ENCODE measurements around the gene GOLIM4. TPM values are rescaled to one million over a fixed set of nuclear protein-coding genes. Genes with fewer than 3 reads are reported as not detected.

GOLIM4 gene
- total and polyA plus RNA-seq, 4 donors: 17.9 to 47.9 (median 32.7) TPM

- Histone ChIP-seq H3K9ac (ENCODE audit: low read depth in 1 of 2, low read length in 2 of 2) (no peak overlapping the region), H3K27me3 (ENCODE audit: control insufficient read depth in 4 of 4, insufficient read depth in 4 of 4, low read length in 3 of 4) (no peaks in the 10 kb centered on the region), H3K4me3 (ENCODE audit: low read depth in 1 of 3, low read length in 3 of 3) (no peak overlapping the region), H3K27ac (ENCODE audit: low read depth in 1 of 2, low read length in 2 of 2) (no peak overlapping the region), H3K36me3 (ENCODE audit: control insufficient read depth in 4 of 4, insufficient read depth in 3 of 4, low read depth in 1 of 4, low read length in 3 of 4) (no peaks in the 10 kb centered on the region), H3K9me3 (ENCODE audit: control insufficient read depth in 4 of 4, low read length in 3 of 4) (no peaks in the 10 kb centered on the region), H3K4me1 (ENCODE audit: control insufficient read depth in 4 of 4, insufficient read depth in 4 of 4, low read length in 3 of 4) (no peaks in the 10 kb centered on the region)
- TF ChIP-seq EGR1 (IDR thresholded peaks at IDR 0.05; ENCODE audit: low read depth in 2 of 2): no peak
- TF ChIP-seq, protein P1, sequence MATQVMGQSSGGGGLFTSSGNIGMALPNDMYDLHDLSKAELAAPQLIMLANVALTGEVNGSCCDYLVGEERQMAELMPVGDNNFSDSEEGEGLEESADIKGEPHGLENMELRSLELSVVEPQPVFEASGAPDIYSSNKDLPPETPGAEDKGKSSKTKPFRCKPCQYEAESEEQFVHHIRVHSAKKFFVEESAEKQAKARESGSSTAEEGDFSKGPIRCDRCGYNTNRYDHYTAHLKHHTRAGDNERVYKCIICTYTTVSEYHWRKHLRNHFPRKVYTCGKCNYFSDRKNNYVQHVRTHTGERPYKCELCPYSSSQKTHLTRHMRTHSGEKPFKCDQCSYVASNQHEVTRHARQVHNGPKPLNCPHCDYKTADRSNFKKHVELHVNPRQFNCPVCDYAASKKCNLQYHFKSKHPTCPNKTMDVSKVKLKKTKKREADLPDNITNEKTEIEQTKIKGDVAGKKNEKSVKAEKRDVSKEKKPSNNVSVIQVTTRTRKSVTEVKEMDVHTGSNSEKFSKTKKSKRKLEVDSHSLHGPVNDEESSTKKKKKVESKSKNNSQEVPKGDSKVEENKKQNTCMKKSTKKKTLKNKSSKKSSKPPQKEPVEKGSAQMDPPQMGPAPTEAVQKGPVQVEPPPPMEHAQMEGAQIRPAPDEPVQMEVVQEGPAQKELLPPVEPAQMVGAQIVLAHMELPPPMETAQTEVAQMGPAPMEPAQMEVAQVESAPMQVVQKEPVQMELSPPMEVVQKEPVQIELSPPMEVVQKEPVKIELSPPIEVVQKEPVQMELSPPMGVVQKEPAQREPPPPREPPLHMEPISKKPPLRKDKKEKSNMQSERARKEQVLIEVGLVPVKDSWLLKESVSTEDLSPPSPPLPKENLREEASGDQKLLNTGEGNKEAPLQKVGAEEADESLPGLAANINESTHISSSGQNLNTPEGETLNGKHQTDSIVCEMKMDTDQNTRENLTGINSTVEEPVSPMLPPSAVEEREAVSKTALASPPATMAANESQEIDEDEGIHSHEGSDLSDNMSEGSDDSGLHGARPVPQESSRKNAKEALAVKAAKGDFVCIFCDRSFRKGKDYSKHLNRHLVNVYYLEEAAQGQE (IDR thresholded peaks at IDR 0.05): no peak
- TF ChIP-seq HNF4G (IDR thresholded peaks at IDR 0.05): no peak
- no peak for TF ChIP-seq CTCF (IDR thresholded peaks at IDR 0.05; ENCODE audit: low read depth, low read length, missing input control)
- no peak for DNase-seq (ENCODE audit: low spot score)
- WGBS: 83% methylated on average over 4 of the region's 4 CpGs
Measured at GRCh38 chr3:168102735-168103410, 7.1 kb upstream of the GOLIM4 start.

- Histone ChIP-seq H3K27me3 (ENCODE audit: control insufficient read depth in 4 of 4, insufficient read depth in 4 of 4, low read length in 3 of 4) (no peaks in the 10 kb centered on the region), H3K9me3 (ENCODE audit: control insufficient read depth in 4 of 4, low read length in 3 of 4) (no peaks in the 10 kb centered on the region), H3K27ac (ENCODE audit: low read depth in 1 of 2, low read length in 2 of 2) (no peak overlapping the region), H3K4me3 (ENCODE audit: low read depth in 1 of 3, low read length in 3 of 3) (no peak overlapping the region), H3K9ac (ENCODE audit: low read depth in 1 of 2, low read length in 2 of 2) (no peak overlapping the region), H3K4me1 (ENCODE audit: control insufficient read depth in 4 of 4, insufficient read depth in 4 of 4, low read length in 3 of 4) (peaks cover 0 to 10% (median 2%) of the 10 kb centered on the region in 4 donors), H3K36me3 (ENCODE audit: control insufficient read depth in 4 of 4, insufficient read depth in 3 of 4, low read depth in 1 of 4, low read length in 3 of 4) (no peaks in the 10 kb centered on the region)
- no peak for DNase-seq (ENCODE audit: low spot score)
- 90% methylated on average over 3 of the region's 3 CpGs for WGBS
- TF ChIP-seq FOXA2 (IDR thresholded peaks at IDR 0.05) (no peak), GABPA (IDR thresholded peaks at IDR 0.05 in 1 of 2, conservative IDR thresholded peaks at IDR 0.05 in 1 of 2) (no peak), HNF4G (IDR thresholded peaks at IDR 0.05) (no peak), RAD21 (IDR thresholded peaks at IDR 0.05) (no peak), HNF4A (conservative IDR thresholded peaks at IDR 0.05) (no peak), FOXA1 (IDR thresholded peaks at IDR 0.05) (no peak), NR2F2 (IDR thresholded peaks at IDR 0.05) (no peak), YY1 (IDR thresholded peaks at IDR 0.05) (no peak), RXRA (IDR thresholded peaks at IDR 0.05) (no peak), EGR1 (IDR thresholded peaks at IDR 0.05; ENCODE audit: low read depth in 2 of 2) (no peak), TAF1 (conservative IDR thresholded peaks at IDR 0.05) (no peak), SP1 (IDR thresholded peaks at IDR 0.05) (no peak), MAX (IDR thresholded peaks at IDR 0.05) (no peak), CTCF (IDR thresholded peaks at IDR 0.05; ENCODE audit: low read depth, low read length, missing input control) (no peak)
- TF ChIP-seq, protein P1 (IDR thresholded peaks at IDR 0.05): no peak
- TF ChIP-seq, protein P2, sequence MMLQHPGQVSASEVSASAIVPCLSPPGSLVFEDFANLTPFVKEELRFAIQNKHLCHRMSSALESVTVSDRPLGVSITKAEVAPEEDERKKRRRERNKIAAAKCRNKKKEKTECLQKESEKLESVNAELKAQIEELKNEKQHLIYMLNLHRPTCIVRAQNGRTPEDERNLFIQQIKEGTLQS (IDR thresholded peaks at IDR 0.05): no peak
Measured at GRCh38 chr3:168100777-168101492, 5.2 kb upstream of the GOLIM4 start.

Data from liver (tissue), 9 donors.